ENCODE measurements around the gene TFEB. TPM values are rescaled to one million over a fixed set of nuclear protein-coding genes. Genes with fewer than 3 reads are reported as not detected.

Gene TFEB
- total RNA-seq, 2 experiments from 2014 or later = 11.7 to 13.4 TPM

- H3K27me3 Mint-ChIP-seq = peaks cover 32% of the 10 kb centered on the region
- ChIA-PET POLR2A (no interaction called here), CTCF (no interaction called here)
- intact Hi-C loops (cut with micrococcal nuclease) = no loop called here
- no peak overlapping the region for H3K27ac Mint-ChIP-seq
- H3K9me3 Mint-ChIP-seq = no peaks in the 10 kb centered on the region
- H3K4me3 Mint-ChIP-seq = no peak overlapping the region
- DNase-seq = no peak
- H3K36me3 Mint-ChIP-seq = no peaks in the 10 kb centered on the region
- no peaks in the 10 kb centered on the region for H3K4me1 Mint-ChIP-seq (ENCODE audit: low read depth)
These were observed 91.5 kb downstream of the TFEB start for GRCh38 chr6:41643899-41644269.

- Mint-ChIP-seq H3K4me3 (no peak overlapping the region), H3K9me3 (no peaks in the 10 kb centered on the region), H3K36me3 (no peaks in the 10 kb centered on the region), H3K4me1 (ENCODE audit: low read depth) (no peaks in the 10 kb centered on the region), H3K27me3 (peaks cover 35% of the 10 kb centered on the region), H3K27ac (no peak overlapping the region)
- DNase-seq = no peak
- ChIA-PET POLR2A (no interaction called here), CTCF (no interaction called here)
- intact Hi-C loops (cut with micrococcal nuclease) = no loop called here
These were observed 92.2 kb downstream of the TFEB start for GRCh38 chr6:41642960-41643898.

- H3K36me3 Mint-ChIP-seq = no peaks in the 10 kb centered on the region
- H3K9me3 Mint-ChIP-seq = no peaks in the 10 kb centered on the region
- H3K27me3 Mint-ChIP-seq = peaks cover 41% of the 10 kb centered on the region
- DNase-seq = no peak
- intact Hi-C loops (cut with micrococcal nuclease) = no loop called here
- peaks cover 5% of the 10 kb centered on the region for H3K4me1 Mint-ChIP-seq (ENCODE audit: low read depth)
- no peak overlapping the region for H3K27ac Mint-ChIP-seq
- POLR2A ChIA-PET = no interaction called here
- CTCF ChIA-PET = no interaction called here
- H3K4me3 Mint-ChIP-seq = no peak overlapping the region
These were observed 93.1 kb downstream of the TFEB start for GRCh38 chr6:41642090-41642959.

GRCh38 chr6:41641352-41641925 lies 94.0 kb downstream of the TFEB start:
- CTCF ChIA-PET = no interaction called here
- POLR2A ChIA-PET = no interaction called here
- peaks cover 43% of the 10 kb centered on the region for H3K27me3 Mint-ChIP-seq
- no peaks in the 10 kb centered on the region for H3K9me3 Mint-ChIP-seq
- intact Hi-C loops (cut with micrococcal nuclease) = no loop called here
- DNase-seq = no peak
- no peak overlapping the region for H3K4me3 Mint-ChIP-seq
- H3K27ac Mint-ChIP-seq = no peak overlapping the region
- H3K4me1 Mint-ChIP-seq (ENCODE audit: low read depth) = peaks cover 5% of the 10 kb centered on the region
- H3K36me3 Mint-ChIP-seq = no peaks in the 10 kb centered on the region

- no peak overlapping the region for H3K4me3 Mint-ChIP-seq
- H3K36me3 Mint-ChIP-seq = no peaks in the 10 kb centered on the region
- H3K9me3 Mint-ChIP-seq = no peaks in the 10 kb centered on the region
- DNase-seq = no peak
- H3K27me3 Mint-ChIP-seq = peaks cover 45% of the 10 kb centered on the region
- intact Hi-C loops (cut with micrococcal nuclease) = no loop called here
- peaks cover 5% of the 10 kb centered on the region for H3K4me1 Mint-ChIP-seq (ENCODE audit: low read depth)
- ChIA-PET CTCF (no interaction called here), POLR2A (no interaction called here)
- no peak overlapping the region for H3K27ac Mint-ChIP-seq
These were observed 95.0 kb downstream of the TFEB start for GRCh38 chr6:41640426-41640825.

- H3K27me3 Mint-ChIP-seq = peaks cover 48% of the 10 kb centered on the region
- CTCF ChIA-PET = no interaction called here
- intact Hi-C loops (cut with micrococcal nuclease) = no loop called here
- H3K4me1 Mint-ChIP-seq (ENCODE audit: low read depth) = peaks cover 5% of the 10 kb centered on the region
- no peaks in the 10 kb centered on the region for H3K9me3 Mint-ChIP-seq
- no peaks in the 10 kb centered on the region for H3K36me3 Mint-ChIP-seq
- no peak overlapping the region for H3K27ac Mint-ChIP-seq
- no peak overlapping the region for H3K4me3 Mint-ChIP-seq
- POLR2A ChIA-PET = no interaction called here
- DNase-seq = no peak
These were observed 95.5 kb downstream of the TFEB start for GRCh38 chr6:41639809-41640371.

- no peaks in the 10 kb centered on the region for H3K9me3 Mint-ChIP-seq
- ChIA-PET CTCF (no interaction called here), POLR2A (no interaction called here)
- peaks cover 48% of the 10 kb centered on the region for H3K27me3 Mint-ChIP-seq
- intact Hi-C loops (cut with micrococcal nuclease) = no loop called here
- H3K36me3 Mint-ChIP-seq = no peaks in the 10 kb centered on the region
- peaks cover 5% of the 10 kb centered on the region for H3K4me1 Mint-ChIP-seq (ENCODE audit: low read depth)
- H3K27ac Mint-ChIP-seq = no peak overlapping the region
- DNase-seq = no peak
- no peak overlapping the region for H3K4me3 Mint-ChIP-seq
These were observed 96.2 kb downstream of the TFEB start for GRCh38 chr6:41638935-41639808.

- no peaks in the 10 kb centered on the region for H3K9me3 Mint-ChIP-seq
- DNase-seq = no peak
- ChIA-PET POLR2A (no interaction called here), CTCF (no interaction called here)
- peaks cover 5% of the 10 kb centered on the region for H3K4me1 Mint-ChIP-seq (ENCODE audit: low read depth)
- peaks cover 48% of the 10 kb centered on the region for H3K27me3 Mint-ChIP-seq
- H3K27ac Mint-ChIP-seq = no peak within 1 kb of the TSS
- no peaks in the 10 kb centered on the region for H3K36me3 Mint-ChIP-seq
- H3K4me3 Mint-ChIP-seq = peak within 1 kb of the TSS; percentile 54
- intact Hi-C loops (cut with micrococcal nuclease) = no loop called here
These were observed 97.1 kb downstream of the TFEB start, which contains the start of gene MDFI for GRCh38 chr6:41638002-41638934. MDFI (plus strand) TSS chr6:41638468; CDS start chr6:41638750, 282 bp downstream.

GRCh38 chr6:41637194-41638001 lies 98.0 kb downstream of the TFEB start:
- POLR2A ChIA-PET = no interaction called here
- CTCF ChIA-PET = no interaction called here
- no peaks in the 10 kb centered on the region for H3K9me3 Mint-ChIP-seq
- peak overlapping the region; percentile 54 for H3K4me3 Mint-ChIP-seq
- peaks cover 5% of the 10 kb centered on the region for H3K4me1 Mint-ChIP-seq (ENCODE audit: low read depth)
- intact Hi-C loops (cut with micrococcal nuclease) = no loop called here
- no peak for DNase-seq
- H3K27ac Mint-ChIP-seq = no peak overlapping the region
- H3K27me3 Mint-ChIP-seq = peaks cover 45% of the 10 kb centered on the region
- no peaks in the 10 kb centered on the region for H3K36me3 Mint-ChIP-seq

- Mint-ChIP-seq H3K4me1 (ENCODE audit: low read depth) (peaks cover 5% of the 10 kb centered on the region), H3K36me3 (no peaks in the 10 kb centered on the region), H3K27me3 (peaks cover 40% of the 10 kb centered on the region), H3K27ac (no peak overlapping the region), H3K4me3 (no peak overlapping the region), H3K9me3 (no peaks in the 10 kb centered on the region)
- ChIA-PET POLR2A (no interaction called here), CTCF (no interaction called here)
- intact Hi-C loops (cut with micrococcal nuclease) = no loop called here
- DNase-seq = no peak
These were observed 98.6 kb downstream of the TFEB start for GRCh38 chr6:41636833-41637193.
